Heart left ventricle (tissue), 16 donors: ENCODE measurements around the gene SCP2D1. TPM values are rescaled to one million over a fixed set of nuclear protein-coding genes. Genes with fewer than 3 reads are reported as not detected.

Experiments used
- ATAC-seq, 4 donors: fragments of 200-7000 bp; cut with Tn5 transposase; one replicate each; pipeline ENCODE4 v1.9.1; 2020 to 2022; ENCODE audit warnings: moderate library complexity in 4 of 4, mild to moderate bottlenecking in 3 of 4, moderate number of reproducible peaks in 1 of 4
- DNase-seq, 5 donors: peaks; one replicate each; pipeline ENCODE4 v3.0.0-alpha.2; 2020
- H3K27ac ChIP-seq, 12 donors: fragments of 200-600 bp; sonication (generic) in 4 of 12; one replicate each; pipeline versions ENCODE4 v1.5.0 to v1.8.0; 2016 to 2022; ENCODE audit warnings: mild to moderate bottlenecking in 2 of 12
- H3K27me3 ChIP-seq, 9 donors: fragments of 200-600 bp; sonication (generic) in 2 of 9; one replicate each; pipeline versions ENCODE4 v1.5.1 to v1.8.0; 2016 to 2022; ENCODE audit warnings: mild to moderate bottlenecking in 3 of 9
- H3K36me3 ChIP-seq, 9 donors: fragments of 200-600 bp; sonication (generic) in 2 of 9; one replicate each; pipeline versions ENCODE4 v1.5.0 to v1.8.0; 2018 to 2022; ENCODE audit warnings: mild to moderate bottlenecking in 2 of 9
- H3K4me1 ChIP-seq, 12 donors: fragments of 200-600 bp; sonication (generic) in 4 of 12; one replicate each; pipeline versions ENCODE4 v1.5.0 to v1.8.0; 2016 to 2022; ENCODE audit warnings: mild to moderate bottlenecking in 3 of 12
- H3K4me3 ChIP-seq, 12 donors: fragments of 200-600 bp; sonication (generic) in 4 of 12; one replicate each; pipeline versions ENCODE4 v1.5.0 to v1.8.0; 2017 to 2022; ENCODE audit warnings: mild to moderate bottlenecking in 9 of 12, moderate library complexity in 4 of 12
- H3K9me3 ChIP-seq, 12 donors: fragments of 200-600 bp; sonication (generic) in 4 of 12; one replicate each; pipeline versions ENCODE4 v1.5.0 to v1.8.0; 2016 to 2022; ENCODE audit warnings: mild to moderate bottlenecking in 1 of 12
- POLR2A ChIP-seq, 2 donors: fragments of 450-650 bp; IDR thresholded peaks; one replicate each; pipeline ENCODE4 v1.6.1; 2017; ENCODE audit warnings: antibody characterized with exemption in 2 of 2, mild to moderate bottlenecking in 2 of 2, moderate library complexity in 2 of 2
- WGBS, 4 donors: extraction: QIAGEN DNeasy Blood & Tissue Kit in 2 of 4; methylation state at CpG; one replicate each; pipeline versions ENCODE4 v1.1.5 to v1.1.7; 2013 to 2018; 5-methylcytosine and 5-hydroxymethylcytosine counted together
- intact Hi-C, 10 donors: fragments of 100-400 bp; cut with DNase I; formaldehyde crosslinking; loops; one replicate each; pipeline versions ENCODE4 v1.11.1 to v1.14.2; 2022
- polyA plus RNA-seq, 2 donors: library from polyadenylated mRNA; stranded (reverse); fragments of 200-250 nt; gene quantifications; one replicate each; pipeline ENCODE4 v1.2.3, GENCODE V29; 2013
- total RNA-seq, 9 donors: library from RNA; depleted of rRNA in 2 of 9; stranded (reverse); fragments of >200 nt in 2 of 9; fragmentation: NEBNext Ultra II Directional in 3 of 9; extraction: Animal tissue kit (Norgen Biotek cat#: 25700) in 3 of 9; gene quantifications; one replicate each; pipeline versions ENCODE4 v1.1.0 to v1.2.4, GENCODE V29; 2016 to 2023
- TF ChIP-seq, protein P1 (sequence below), 12 donors: fragments of 200-600 bp; sonication (generic) in 4 of 12; IDR thresholded peaks; one replicate each; pipeline versions ENCODE4 v1.5.0 to v1.8.0; 2018 to 2022; ENCODE audit warnings: antibody characterized with exemption in 12 of 12, mild to moderate bottlenecking in 5 of 12
- donor health status: ischemic (EF 13 %, LVEDD 7.1; RV severe dilation, severe dysfunction).
- donor health status: healthy with polysubstance abuse.
- donor health status: DM: no; HTN: yes; CAD: no.
- donor health status: DM: no; HTN: no; CAD: no.
- donor health status: ischemic (EF 25% LVEDD 6.9; RV normal size, moderate dysfunction).
- donor health status: ischemic (EF 25% LVEDD 5.7; RV mildly dilated, moderate dysfunction).
- donor health status: healthy.
- donor health status: DM: yes; HTN: yes; CAD: no.
- donor health status: ischemic (EF 35%, LVEDD 5.7; RV mildly dilated, moderate dysfunction).
- donor health status: nonischemic (EF 11% LVEDD 7.7; RV severe dilation, severe dysfunction).
- donor health status: DM: yes; HTN: yes; CAD: no.
- donor health status: PGD.
- donor health status: ischemic (EF 29% LVEDD 5.4; RV normal size, mild dysfunction).
- donor health status: nonischemic (EF 23%, LVEDD 6.1; RV moderate dilation, normal function).

SCP2D1 gene
- total and polyA plus RNA-seq, 11 donors = not detected

DNA sequence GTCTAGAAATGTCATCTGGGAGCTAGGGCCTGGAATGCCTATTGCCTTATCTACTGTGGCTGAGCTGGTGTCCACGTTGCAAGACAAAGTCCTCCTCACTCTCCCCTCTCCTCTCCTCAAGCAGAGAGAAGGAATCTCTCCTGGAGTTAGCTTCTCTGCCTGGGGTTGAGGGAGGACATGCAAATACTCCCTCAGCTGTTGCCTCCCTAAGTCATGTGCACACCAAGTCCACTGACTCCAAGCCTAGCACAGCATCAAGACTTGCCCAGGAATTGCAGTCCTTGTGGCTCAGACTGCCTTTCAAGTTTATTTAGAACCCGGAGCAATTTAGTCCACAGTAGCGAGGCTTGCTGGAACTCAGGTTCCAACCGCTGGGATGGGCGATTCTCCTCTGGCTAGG is 38.0 kb upstream of the SCP2D1 start:
- Histone ChIP-seq H3K4me1 (no peaks in the 10 kb centered on the region), H3K4me3 (no peak overlapping the region), H3K9me3 (no peaks in the 10 kb centered on the region), H3K27me3 (no peaks in the 10 kb centered on the region), H3K27ac (no peak overlapping the region), H3K36me3 (no peaks in the 10 kb centered on the region)
- no peak for DNase-seq
- TF ChIP-seq POLR2A (IDR thresholded peaks at IDR 0.05) = no peak
- TF ChIP-seq, protein P1, sequence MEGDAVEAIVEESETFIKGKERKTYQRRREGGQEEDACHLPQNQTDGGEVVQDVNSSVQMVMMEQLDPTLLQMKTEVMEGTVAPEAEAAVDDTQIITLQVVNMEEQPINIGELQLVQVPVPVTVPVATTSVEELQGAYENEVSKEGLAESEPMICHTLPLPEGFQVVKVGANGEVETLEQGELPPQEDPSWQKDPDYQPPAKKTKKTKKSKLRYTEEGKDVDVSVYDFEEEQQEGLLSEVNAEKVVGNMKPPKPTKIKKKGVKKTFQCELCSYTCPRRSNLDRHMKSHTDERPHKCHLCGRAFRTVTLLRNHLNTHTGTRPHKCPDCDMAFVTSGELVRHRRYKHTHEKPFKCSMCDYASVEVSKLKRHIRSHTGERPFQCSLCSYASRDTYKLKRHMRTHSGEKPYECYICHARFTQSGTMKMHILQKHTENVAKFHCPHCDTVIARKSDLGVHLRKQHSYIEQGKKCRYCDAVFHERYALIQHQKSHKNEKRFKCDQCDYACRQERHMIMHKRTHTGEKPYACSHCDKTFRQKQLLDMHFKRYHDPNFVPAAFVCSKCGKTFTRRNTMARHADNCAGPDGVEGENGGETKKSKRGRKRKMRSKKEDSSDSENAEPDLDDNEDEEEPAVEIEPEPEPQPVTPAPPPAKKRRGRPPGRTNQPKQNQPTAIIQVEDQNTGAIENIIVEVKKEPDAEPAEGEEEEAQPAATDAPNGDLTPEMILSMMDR (IDR thresholded peaks at IDR 0.05) = no peak
- no peak for ATAC-seq
- WGBS, 4 donors = 83 to 90% (median 85%) methylated on average over 5 of the region's 5 CpGs
- intact Hi-C loops = no loop called here

DNA sequence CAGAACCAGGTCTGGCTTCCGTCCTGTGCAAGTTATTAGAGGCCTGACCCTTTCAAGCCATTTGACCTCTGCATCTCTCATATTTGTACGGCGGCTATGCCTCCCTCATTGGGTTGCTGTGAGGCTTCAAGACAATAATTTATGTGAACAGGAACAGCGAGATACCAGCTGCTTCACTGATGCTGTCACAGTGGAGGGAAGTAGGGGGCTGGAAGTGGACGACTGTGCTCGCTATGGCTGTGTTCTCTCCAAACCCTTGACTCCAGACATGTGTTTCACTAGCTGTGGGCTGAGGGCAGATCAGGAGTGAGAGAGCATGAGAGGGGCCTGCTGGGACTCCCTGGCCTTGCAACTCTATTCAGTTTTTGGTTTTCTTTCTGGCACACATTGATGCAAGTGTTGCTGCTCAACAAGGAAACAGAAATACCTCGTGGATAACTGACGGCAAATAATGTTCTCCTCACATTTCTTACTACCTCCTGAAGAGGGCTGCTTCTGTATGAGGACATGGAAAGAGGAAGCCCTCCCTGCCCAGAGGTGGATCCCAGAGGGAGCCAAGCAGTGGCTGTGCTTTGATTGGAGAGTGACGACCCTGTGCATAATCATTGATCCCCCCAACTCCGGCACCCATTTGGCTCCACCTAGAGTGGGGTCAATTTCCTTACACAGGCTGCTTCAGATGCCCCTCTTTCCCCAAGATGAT is 34.7 kb upstream of the SCP2D1 start:
- Histone ChIP-seq H3K9me3 (no peaks in the 10 kb centered on the region), H3K27me3 (no peaks in the 10 kb centered on the region), H3K4me3 (no peak overlapping the region), H3K36me3 (no peaks in the 10 kb centered on the region), H3K4me1 (no peaks in the 10 kb centered on the region), H3K27ac (no peak overlapping the region)
- intact Hi-C loops = no loop called here
- DNase-seq = no peak
- TF ChIP-seq, protein P1 (IDR thresholded peaks at IDR 0.05) = no peak
- no peak for TF ChIP-seq POLR2A (IDR thresholded peaks at IDR 0.05)
- 57 to 68% (median 64%) methylated on average over 10 of the region's 10 CpGs for WGBS, 4 donors
- ATAC-seq = no peak

DNA sequence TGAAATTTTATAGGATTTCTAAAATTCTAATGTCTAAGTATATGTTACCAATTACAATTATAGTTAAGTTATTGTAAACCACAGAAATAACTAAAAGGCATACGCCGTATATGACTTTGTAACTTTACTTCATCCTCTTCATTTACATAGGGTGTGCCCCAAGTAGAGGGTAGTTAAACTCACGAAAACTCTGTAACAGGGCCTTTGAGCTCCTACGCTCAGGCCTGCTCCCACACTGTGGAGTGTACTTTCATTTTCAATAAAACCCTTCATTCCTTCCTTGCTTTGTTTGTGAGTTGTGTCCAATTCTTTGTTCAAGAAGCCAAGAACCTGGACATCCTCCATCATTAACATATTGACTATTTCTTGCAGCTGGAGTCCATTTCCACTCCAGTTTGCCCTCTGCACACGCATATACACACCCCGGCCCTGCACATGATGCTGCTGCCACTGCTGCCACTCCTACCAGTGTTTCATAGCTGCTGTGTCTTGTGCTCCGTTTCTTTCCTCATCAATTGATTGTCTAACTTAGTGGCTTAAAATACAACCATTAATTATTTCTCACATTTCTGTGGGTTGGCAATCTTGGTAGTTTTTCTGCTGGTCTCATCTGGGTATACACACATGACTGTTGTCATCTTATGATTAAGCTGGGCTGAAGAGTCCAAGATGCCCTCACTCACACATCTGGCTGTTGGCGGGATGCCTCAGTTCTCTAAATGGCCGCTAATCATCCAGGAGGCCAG is 33.0 kb upstream of the SCP2D1 start:
- no peak for TF ChIP-seq POLR2A (IDR thresholded peaks at IDR 0.05)
- TF ChIP-seq, protein P1 (IDR thresholded peaks at IDR 0.05) = no peak
- WGBS, 4 donors = 86 to 92% (median 91%) methylated on average over 9 of the region's 9 CpGs
- Histone ChIP-seq H3K4me3 (no peak overlapping the region), H3K27ac (no peak overlapping the region), H3K36me3 (no peaks in the 10 kb centered on the region), H3K9me3 (no peaks in the 10 kb centered on the region), H3K27me3 (peaks cover 0 to 5% (median 0%) of the 10 kb centered on the region in 9 donors), H3K4me1 (no peaks in the 10 kb centered on the region)
- DNase-seq (no peak), ATAC-seq (no peak)
- intact Hi-C loops = no loop called here

DNA sequence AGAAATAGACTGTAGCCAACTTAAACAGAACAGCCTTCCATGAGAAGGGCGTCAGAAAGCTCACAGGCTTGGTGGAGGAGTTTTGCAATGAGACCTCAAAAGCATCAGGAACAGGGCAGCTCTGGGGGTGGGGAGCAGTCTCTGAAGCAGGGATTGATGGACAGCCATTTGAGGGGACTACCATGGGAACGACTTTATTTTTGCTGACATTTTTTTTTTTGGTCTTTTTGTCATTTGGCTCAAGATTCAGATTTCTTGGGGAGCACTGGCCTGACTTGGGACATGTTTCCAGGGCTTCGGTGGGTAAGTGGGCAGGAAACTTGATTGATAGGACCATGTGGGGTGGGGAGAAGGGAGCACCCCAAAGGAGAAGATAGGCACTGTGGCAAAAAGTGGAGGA is 32.1 kb upstream of the SCP2D1 start:
- H3K9me3 ChIP-seq = no peaks in the 10 kb centered on the region
- peaks cover 0 to 5% (median 0%) of the 10 kb centered on the region in 9 donors for H3K27me3 ChIP-seq
- no peak for TF ChIP-seq POLR2A (IDR thresholded peaks at IDR 0.05)
- TF ChIP-seq, protein P1 (IDR thresholded peaks at IDR 0.05) = no peak
- H3K36me3 ChIP-seq = no peaks in the 10 kb centered on the region
- DNase-seq (no peak), ATAC-seq (no peak)
- 68 to 86% (median 76%) methylated on average over 3 of the region's 3 CpGs for whole genome bisulfite sequencing, 4 donors
- H3K4me3 ChIP-seq = no peak overlapping the region
- H3K27ac ChIP-seq = no peak overlapping the region
- H3K4me1 ChIP-seq = no peaks in the 10 kb centered on the region
- intact Hi-C loops = no loop called here
